HepG2 (cell line): ENCODE data around the gene CHADL. TPM values are rescaled to one million over a fixed set of nuclear protein-coding genes. Genes with fewer than 3 reads are reported as not detected.
A peak's percentile ranks its signal among the peaks of the same experiment; 100 is the strongest.

Source experiments
- AHDC1 ChIP-seq: sonication (generic); formaldehyde crosslinking; IDR thresholded peaks from 2 replicates; pipeline ENCODE4 v1.5.1; 2020; ENCODE audit warnings: mild to moderate bottlenecking, missing genetic modification reagents, borderline replicate concordance
- CBX2 ChIP-seq, 2 experiments: fragments of 200-600 bp in 1 of 2; sonication (generic); formaldehyde crosslinking in 1 of 2; IDR thresholded peaks; 2 replicates each; pipeline versions ENCODE4 v1.7.0 to v1.8.1; 2018 to 2022; ENCODE audit warnings: low read depth in 2 of 2, low read length in 1 of 2, mild to moderate bottlenecking in 1 of 2, missing genetic modification reagents in 1 of 2
- ELF3 ChIP-seq: IDR thresholded peaks from 2 replicates; pipeline ENCODE4 v1.6.1; 2016; ENCODE audit warnings: missing genetic modification reagents, missing compliant biosample characterization
- EZH2 ChIP-seq: conservative IDR thresholded peaks from 2 replicates; pipeline ENCODE4 v1.6.1; 2012; ENCODE audit warnings: mild to moderate bottlenecking, low read depth, low read length, moderate library complexity
- NFKBIZ ChIP-seq: IDR thresholded peaks from 2 replicates; pipeline ENCODE4 v1.6.1; 2018; ENCODE audit warnings: missing genetic modification reagents, missing compliant biosample characterization
- SALL1 ChIP-seq: sonication (generic); formaldehyde crosslinking; IDR thresholded peaks from 2 replicates; pipeline ENCODE4 v1.8.0; 2022; ENCODE audit warnings: mild to moderate bottlenecking, missing genetic modification reagents
- SIX1 ChIP-seq: sonication (generic); formaldehyde crosslinking; IDR thresholded peaks from 2 replicates; pipeline ENCODE4 v1.4.0; 2020; ENCODE audit warnings: missing genetic modification reagents, borderline replicate concordance
- ZBTB1 ChIP-seq: sonication (generic); formaldehyde crosslinking; IDR thresholded peaks from 2 replicates; pipeline ENCODE4 v1.4.0; 2020; ENCODE audit warnings: missing genetic modification reagents, borderline replicate concordance
- ZBTB25 ChIP-seq: IDR thresholded peaks from 2 replicates; pipeline ENCODE4 v1.6.1; 2018; ENCODE audit warnings: missing genetic modification reagents
- ZBTB37 ChIP-seq: sonication (generic); formaldehyde crosslinking; IDR thresholded peaks from 2 replicates; pipeline ENCODE4 v1.4.0; 2020; ENCODE audit warnings: mild to moderate bottlenecking, missing genetic modification reagents
- ZHX2 ChIP-seq, 2 experiments: sonication (generic) in 1 of 2; formaldehyde crosslinking in 1 of 2; IDR thresholded peaks; 2 replicates each; pipeline versions ENCODE4 v1.6.1 to v1.9.0; 2014 to 2022; ENCODE audit warnings: antibody characterized with exemption in 1 of 2, borderline replicate concordance in 1 of 2, inconsistent platforms in 1 of 2, low read depth in 1 of 2, missing genetic modification reagents in 1 of 2
- ZNF607 ChIP-seq: sonication (generic); formaldehyde crosslinking; IDR thresholded peaks from 2 replicates; pipeline ENCODE4 v1.5.1; 2020; ENCODE audit warnings: missing genetic modification reagents, mild to moderate bottlenecking, borderline replicate concordance
- polyA plus RNA-seq, 8 experiments: library from polyadenylated mRNA; depleted of rRNA in 3 of 8; stranded (reverse) in 7 of 8; unstranded in 1 of 8; fragments of >200 nt; fragmentation: Illumina TruSeq in 4 of 8; extraction: Trizol in 4 of 8; gene quantifications; 2 replicates each; pipeline versions ENCODE4 v1.2.1 to v1.2.3, GENCODE V29; 2011 to 2016; ENCODE audit warnings: low read depth in 4 of 8, missing spikeins in 1 of 8, mixed read lengths in 1 of 8; ENCODE audit not compliant: insufficient read depth in 1 of 8
- total RNA-seq, 5 experiments: library from RNA; depleted of rRNA; stranded (reverse); fragments of >200 nt; fragmentation: Illumina TruSeq; extraction: Trizol; gene quantifications; 2 replicates each; pipeline ENCODE4 v1.2.3, GENCODE V29; 2016; ENCODE audit warnings: low read depth in 1 of 5

CHADL gene
- total and polyA plus RNA-seq, 2 of the 13 experiments (the other 11 are each of a cell fraction or from before 2014, with no cell fraction given), result 2.8 to 8.1 TPM

DNA sequence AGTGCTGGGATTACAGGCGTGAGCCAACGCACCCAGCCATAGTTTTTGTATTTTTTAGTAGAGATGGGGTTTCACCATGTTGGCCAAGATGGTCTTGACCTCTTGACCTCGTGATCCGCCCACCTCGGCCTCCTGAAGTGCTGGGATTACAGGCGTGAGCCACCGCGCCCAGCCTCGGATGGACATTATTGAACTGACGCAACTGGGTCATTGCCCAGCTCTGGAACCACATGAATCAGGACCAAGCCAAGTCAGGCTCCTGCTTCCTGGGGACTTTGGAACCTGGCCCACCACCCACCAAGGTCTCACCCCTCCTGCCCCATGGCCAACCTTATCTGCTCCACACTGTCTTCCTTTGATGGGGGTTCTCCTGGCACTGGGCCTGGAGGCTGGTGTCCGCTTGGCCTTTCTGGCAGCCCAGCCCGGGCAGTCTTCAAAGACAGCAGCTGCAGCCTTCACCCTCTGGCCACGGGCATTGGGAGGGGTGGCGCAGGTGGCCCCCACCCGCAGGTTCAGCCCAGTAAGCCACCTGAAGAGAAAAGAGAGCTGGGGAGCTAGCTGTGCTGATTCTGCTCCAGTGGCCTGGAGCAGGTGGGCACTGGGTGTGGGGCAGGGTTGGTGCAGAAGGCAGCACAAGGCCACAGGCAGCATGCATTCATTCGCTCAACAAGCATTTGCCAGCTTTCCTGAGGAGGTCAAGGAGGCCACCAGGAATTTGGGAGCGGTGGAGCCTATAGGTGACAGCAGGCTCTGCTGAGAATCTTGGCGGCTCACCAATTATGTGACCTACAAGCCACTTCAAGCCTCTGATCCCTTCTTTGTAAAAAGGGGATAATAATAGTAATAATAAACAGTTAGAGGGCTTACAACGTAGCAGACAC, 5.7 kb downstream of the CHADL start (continued):
- TF ChIP-seq ELF3 (CRISPR knock-in tag), result no peak; the same call in 1 of the 2 replicates
- no peak for TF ChIP-seq NFKBIZ (CRISPR knock-in tag)
- 0 out of 2 replicates have a peak, but pooled peaks have one; percentile 44 for TF ChIP-seq ZBTB25 (CRISPR knock-in tag)
- TF ChIP-seq EZH2, result no peak
- no peak for TF ChIP-seq ZBTB1 (CRISPR knock-in tag)
- no peak for TF ChIP-seq ZNF607 (CRISPR knock-in tag)
- TF ChIP-seq SIX1 (CRISPR knock-in tag), result no peak
- no peak for TF ChIP-seq AHDC1 (CRISPR knock-in tag)
- TF ChIP-seq CBX2 (IDR thresholded peaks at IDR 0.05; ENCODE audit: low read depth, low read length), result no peak
- TF ChIP-seq CBX2 (CRISPR knock-in tag; IDR thresholded peaks at IDR 0.05; ENCODE audit: low read depth), result no peak
- no peak for TF ChIP-seq ZBTB37
- no peak for TF ChIP-seq ZHX2 (IDR thresholded peaks at IDR 0.05; ENCODE audit: low read depth)
- TF ChIP-seq ZHX2 (CRISPR knock-in tag; IDR thresholded peaks at IDR 0.05; ENCODE audit: borderline replicate concordance), result no peak
- TF ChIP-seq SALL1, result peak; percentile 51
